ENCODE measurements around the gene RTCB. TPM values are rescaled to one million over a fixed set of nuclear protein-coding genes. Genes with fewer than 3 reads are reported as not detected.

The RTCB gene
- total RNA-seq, 1 experiment from 2014 or later = 101 TPM

DNA sequence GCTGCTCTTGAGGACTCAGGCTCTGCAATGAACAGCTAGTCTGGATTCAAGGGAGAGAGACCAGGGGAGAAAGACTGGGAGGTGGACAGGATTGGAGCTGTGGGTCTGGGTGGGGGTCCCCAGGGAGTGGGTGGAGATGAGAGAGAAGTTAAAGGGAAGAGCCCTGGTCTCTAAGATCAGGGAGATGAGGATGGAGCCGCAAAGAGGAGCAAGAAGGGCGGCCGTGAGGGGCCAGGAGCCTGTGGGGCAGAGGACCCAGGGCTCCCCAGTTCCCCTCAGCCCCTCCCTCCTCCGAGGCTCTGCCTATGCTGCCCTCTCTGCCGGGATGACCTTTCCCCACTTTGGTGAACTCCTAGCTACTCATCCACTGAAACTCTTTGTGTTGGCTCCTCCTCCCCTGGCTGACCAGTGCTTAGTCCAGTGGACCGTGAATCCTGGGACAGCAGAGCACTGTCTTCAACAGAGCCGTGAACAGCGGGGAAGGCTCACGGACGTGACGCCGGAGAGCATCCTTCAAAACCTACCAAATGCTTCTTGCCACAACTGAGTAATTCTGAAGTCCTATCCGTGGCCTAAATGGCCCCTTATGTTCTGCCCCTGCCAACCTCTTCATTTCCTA lies 70.8 kb downstream of the RTCB start:
- Histone ChIP-seq H3K18ac (ENCODE audit: insufficient read length, low read depth, low read length) (no peak overlapping the region), H2BK12ac (ENCODE audit: insufficient read length, low read depth, low read length) (no peak overlapping the region), H3T11ph (ENCODE audit: low read length) (no peak overlapping the region), H4K5ac (ENCODE audit: insufficient read length, low read depth, low read length) (no peak overlapping the region), H3K56ac (ENCODE audit: insufficient read length, low read depth, low read length) (no peak overlapping the region), H3K27ac (ENCODE audit: insufficient read length, low read depth, low read length) (no peak overlapping the region), H3K4ac (ENCODE audit: low read depth, low read length) (no peak overlapping the region), H3K9ac (ENCODE audit: extremely low read depth, insufficient read length, low read length) (no peak overlapping the region), H2BK20ac (ENCODE audit: low read depth, low read length, poor library complexity, severe bottlenecking) (no peak overlapping the region), H2BK120ac (ENCODE audit: low read depth, low read length, poor library complexity, severe bottlenecking) (no peak overlapping the region), H3K4me2 (ENCODE audit: insufficient read depth, insufficient read length, low read length) (no peak overlapping the region), H4K8ac (replicated peaks; ENCODE audit: insufficient read length, low read depth, low read length) (no peak overlapping the region), H3K79me2 (ENCODE audit: insufficient read depth, low read length) (no peaks in the 10 kb centered on the region), H3K27me3 (ENCODE audit: insufficient read depth, low read length) (no peaks in the 10 kb centered on the region), H2AFZ (ENCODE audit: low read length) (no peak overlapping the region), H3K4me1 (ENCODE audit: insufficient read depth, low read length) (no peaks in the 10 kb centered on the region), H3K9me3 (ENCODE audit: control insufficient read depth, low read depth, low read length) (no peaks in the 10 kb centered on the region), H2BK5ac (ENCODE audit: insufficient read length, low read length) (no peak overlapping the region), H3K23ac (ENCODE audit: insufficient read length, low read depth, low read length) (no peak overlapping the region), H4K20me1 (ENCODE audit: control insufficient read depth, insufficient read depth, insufficient read length) (no peaks in the 10 kb centered on the region), H2BK15ac (ENCODE audit: low read depth, low read length) (no peak overlapping the region), H3K79me1 (ENCODE audit: insufficient read depth, low read depth, low read length, poor library complexity, severe bottlenecking) (no peaks in the 10 kb centered on the region), H4K91ac (ENCODE audit: insufficient read length, low read depth, low read length) (no peak overlapping the region), H3K23me2 (ENCODE audit: insufficient read length, low read depth, low read length, poor library complexity, severe bottlenecking) (no peaks in the 10 kb centered on the region), H2AK5ac (ENCODE audit: insufficient read length, low read length) (no peak overlapping the region), H3K14ac (ENCODE audit: insufficient read depth, low read length) (no peak overlapping the region)
- Mint-ChIP-seq H3K36me3 (ENCODE audit: insufficient read depth in 1 of 3, low read depth in 3 of 3) (peaks cover 0 to 1% (median 0%) of the 10 kb centered on the region in 3 experiments; a peak in 1 of 7 replicates), H3K4me1 (peaks cover 7 to 20% of the 10 kb centered on the region in 2 experiments), H3K27me3 (ENCODE audit: low read depth) (peaks cover 53% of the 10 kb centered on the region), H3K9me3 (no peaks in the 10 kb centered on the region; a peak in 1 of 5 replicates), H3K4me3 (no peak overlapping the region), H3K27ac (no peak overlapping the region)
- WGBS (ENCODE audit: extremely low coverage, insufficient read length, low lambda C conversion rate) = no CpG with 5 or more reads among the region's 13 CpGs
- no peak for DNase-seq
- TF ChIP-seq, protein P1, sequence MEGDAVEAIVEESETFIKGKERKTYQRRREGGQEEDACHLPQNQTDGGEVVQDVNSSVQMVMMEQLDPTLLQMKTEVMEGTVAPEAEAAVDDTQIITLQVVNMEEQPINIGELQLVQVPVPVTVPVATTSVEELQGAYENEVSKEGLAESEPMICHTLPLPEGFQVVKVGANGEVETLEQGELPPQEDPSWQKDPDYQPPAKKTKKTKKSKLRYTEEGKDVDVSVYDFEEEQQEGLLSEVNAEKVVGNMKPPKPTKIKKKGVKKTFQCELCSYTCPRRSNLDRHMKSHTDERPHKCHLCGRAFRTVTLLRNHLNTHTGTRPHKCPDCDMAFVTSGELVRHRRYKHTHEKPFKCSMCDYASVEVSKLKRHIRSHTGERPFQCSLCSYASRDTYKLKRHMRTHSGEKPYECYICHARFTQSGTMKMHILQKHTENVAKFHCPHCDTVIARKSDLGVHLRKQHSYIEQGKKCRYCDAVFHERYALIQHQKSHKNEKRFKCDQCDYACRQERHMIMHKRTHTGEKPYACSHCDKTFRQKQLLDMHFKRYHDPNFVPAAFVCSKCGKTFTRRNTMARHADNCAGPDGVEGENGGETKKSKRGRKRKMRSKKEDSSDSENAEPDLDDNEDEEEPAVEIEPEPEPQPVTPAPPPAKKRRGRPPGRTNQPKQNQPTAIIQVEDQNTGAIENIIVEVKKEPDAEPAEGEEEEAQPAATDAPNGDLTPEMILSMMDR (conservative IDR thresholded peaks at IDR 0.05) = no peak

Data from H9 (cell line).